ENCODE measurements around the gene ADGRB3.
"Not testable (repeated sequence)": the region's sequence is repeated elsewhere in the genome, so short reads cannot be mapped to it uniquely, and the experiment has no call there.

The ADGRB3 gene

GRCh38 chr6:69090132-69090531, 455.1 kb downstream of the ADGRB3 start:
- H3K27ac ChIP-seq, result no peak overlapping the region
- DNase-seq (ENCODE audit: low read depth, low spot score), result no peak

GRCh38 chr6:69096681-69097080, 461.6 kb downstream of the ADGRB3 start:
- no peak for DNase-seq (ENCODE audit: low read depth, low spot score)
- H3K27ac ChIP-seq, result no peak overlapping the region

GRCh38 chr6:69097948-69098347, 462.9 kb downstream of the ADGRB3 start:
- DNase-seq (ENCODE audit: low read depth, low spot score), result no peak
- H3K27ac ChIP-seq, result no peak overlapping the region

GRCh38 chr6:69098910-69099309, 463.8 kb downstream of the ADGRB3 start:
- DNase-seq (ENCODE audit: low read depth, low spot score), result no peak
- H3K27ac ChIP-seq, result no peak overlapping the region

- no peak for DNase-seq (ENCODE audit: low read depth, low spot score)
Measured at GRCh38 chr6:69100772-69101171, 465.7 kb downstream of the ADGRB3 start.

GRCh38 chr6:69102416-69102815, 467.3 kb downstream of the ADGRB3 start:
- no peak for DNase-seq (ENCODE audit: low read depth, low spot score)
- H3K27ac ChIP-seq, result no peak overlapping the region

More at GRCh38 chr6:69100772-69101171, 465.7 kb downstream of the ADGRB3 start:
- no peak overlapping the region for H3K27ac ChIP-seq

- H3K27ac ChIP-seq, result no peak overlapping the region
- DNase-seq (ENCODE audit: low read depth, low spot score), result no peak
Measured at GRCh38 chr6:69105288-69105687, 470.2 kb downstream of the ADGRB3 start.

GRCh38 chr6:69106511-69106910, 471.4 kb downstream of the ADGRB3 start:
- H3K27ac ChIP-seq, result no peak overlapping the region
- no peak for DNase-seq (ENCODE audit: low read depth, low spot score)

GRCh38 chr6:69111301-69111700, 476.2 kb downstream of the ADGRB3 start:
- H3K27ac ChIP-seq, result no peak overlapping the region

GRCh38 chr6:69116658-69117057, 481.6 kb downstream of the ADGRB3 start:
- H3K27ac ChIP-seq, result no peak overlapping the region
- DNase-seq (ENCODE audit: low read depth, low spot score), result no peak

More at GRCh38 chr6:69111301-69111700, 476.2 kb downstream of the ADGRB3 start:
- DNase-seq (ENCODE audit: low read depth, low spot score), result no peak

- not testable (repeated sequence) for H3K27ac ChIP-seq; DNase-seq (ENCODE audit: low read depth, low spot score)
Measured at GRCh38 chr6:69121461-69122406, 486.7 kb downstream of the ADGRB3 start.

GRCh38 chr6:69122407-69122773, 487.3 kb downstream of the ADGRB3 start:
- no peak overlapping the region for H3K27ac ChIP-seq
- no peak for DNase-seq (ENCODE audit: low read depth, low spot score)

- DNase-seq (ENCODE audit: low read depth, low spot score), result no peak
- H3K27ac ChIP-seq, result no peak overlapping the region
Measured at GRCh38 chr6:69128411-69128810, 493.3 kb downstream of the ADGRB3 start.

GRCh38 chr6:69129046-69129445, 494.0 kb downstream of the ADGRB3 start:
- no peak for DNase-seq (ENCODE audit: low read depth, low spot score)
- H3K27ac ChIP-seq, result no peak overlapping the region

GRCh38 chr6:69135927-69136326, 500.8 kb downstream of the ADGRB3 start:
- DNase-seq (ENCODE audit: low read depth, low spot score), result no peak

GRCh38 chr6:69138148-69138547, 503.1 kb downstream of the ADGRB3 start:
- no peak overlapping the region for H3K27ac ChIP-seq
- no peak for DNase-seq (ENCODE audit: low read depth, low spot score)

More at GRCh38 chr6:69135927-69136326, 500.8 kb downstream of the ADGRB3 start:
- H3K27ac ChIP-seq, result no peak overlapping the region

- peak; percentile 34 for DNase-seq (ENCODE audit: low read depth, low spot score)
- no peak overlapping the region for H3K27ac ChIP-seq
Measured at GRCh38 chr6:69138893-69139494, 503.9 kb downstream of the ADGRB3 start.

- no peak overlapping the region for H3K27ac ChIP-seq
- DNase-seq (ENCODE audit: low read depth, low spot score), result no peak
Measured at GRCh38 chr6:69145062-69145461, 510.0 kb downstream of the ADGRB3 start.

- no peak for DNase-seq (ENCODE audit: low read depth, low spot score)
- no peak overlapping the region for H3K27ac ChIP-seq
Measured at GRCh38 chr6:69146385-69146784, 511.3 kb downstream of the ADGRB3 start.

- no peak for DNase-seq (ENCODE audit: low read depth, low spot score)
- no peak overlapping the region for H3K27ac ChIP-seq
Measured at GRCh38 chr6:69155467-69155866, 520.4 kb downstream of the ADGRB3 start.

- no peak for DNase-seq (ENCODE audit: low read depth, low spot score)
Measured at GRCh38 chr6:69162811-69163210, 527.7 kb downstream of the ADGRB3 start.

More at GRCh38 chr6:69162811-69163210, 527.7 kb downstream of the ADGRB3 start:
- H3K27ac ChIP-seq, result no peak overlapping the region

All from epithelial cell of prostate (primary cell).